Activated CD4-positive, alpha-beta T cell treated with anti-CD3 and anti-CD28 coated beads, Interleukin-2, amount 10 ng/mL, durations not matched to agents 24 days and 14 days (primary cell): ENCODE measurements around the gene TENM3. TPM values are rescaled to one million over a fixed set of nuclear protein-coding genes. Genes with fewer than 3 reads are reported as not detected.

ENCODE experiments used
- DNase-seq: peaks from one replicate; pipeline ENCODE4 v3.0.0; 2022
- H3K27ac Mint-ChIP-seq: one replicate; pipeline ENCODE4 v1.8.0; 2022; ENCODE audit warnings: mild to moderate bottlenecking, mixed read lengths
- H3K27me3 Mint-ChIP-seq: one replicate; pipeline ENCODE4 v1.8.0; 2022; ENCODE audit warnings: mixed read lengths
- H3K36me3 Mint-ChIP-seq: one replicate; pipeline ENCODE4 v1.8.0; 2022; ENCODE audit warnings: low read depth, mild to moderate bottlenecking, mixed read lengths
- H3K4me1 Mint-ChIP-seq: one replicate; pipeline ENCODE4 v1.8.0; 2021; ENCODE audit warnings: mixed read lengths
- H3K4me3 Mint-ChIP-seq: one replicate; pipeline ENCODE4 v1.8.0; 2022; ENCODE audit warnings: mild to moderate bottlenecking, moderate library complexity, mixed read lengths
- H3K9me3 Mint-ChIP-seq: one replicate; pipeline ENCODE4 v1.8.0; 2021; ENCODE audit warnings: mixed read lengths
- intact Hi-C: fragments of 100-400 bp; cut with micrococcal nuclease; formaldehyde crosslinking; loops from one replicate; pipeline ENCODE4 v1.15.1; 2023
- total RNA-seq: library from RNA; stranded (reverse); gene quantifications from 2 replicates; pipeline ENCODE4 v1.2.3, GENCODE V29; 2022

TENM3 gene
- total RNA-seq, 1 donor from 2014 or later: not detected

- Mint-ChIP-seq H3K27me3 (no peaks in the 10 kb centered on the region), H3K36me3 (no peaks in the 10 kb centered on the region), H3K27ac (no peak overlapping the region), H3K4me3 (no peak overlapping the region), H3K9me3 (peaks cover 4% of the 10 kb centered on the region), H3K4me1 (no peaks in the 10 kb centered on the region)
- no peak for DNase-seq
- intact Hi-C loops: no loop called here
Observed at GRCh38 chr4:182325848-182326255, 82.7 kb downstream of the TENM3 start.

DNA sequence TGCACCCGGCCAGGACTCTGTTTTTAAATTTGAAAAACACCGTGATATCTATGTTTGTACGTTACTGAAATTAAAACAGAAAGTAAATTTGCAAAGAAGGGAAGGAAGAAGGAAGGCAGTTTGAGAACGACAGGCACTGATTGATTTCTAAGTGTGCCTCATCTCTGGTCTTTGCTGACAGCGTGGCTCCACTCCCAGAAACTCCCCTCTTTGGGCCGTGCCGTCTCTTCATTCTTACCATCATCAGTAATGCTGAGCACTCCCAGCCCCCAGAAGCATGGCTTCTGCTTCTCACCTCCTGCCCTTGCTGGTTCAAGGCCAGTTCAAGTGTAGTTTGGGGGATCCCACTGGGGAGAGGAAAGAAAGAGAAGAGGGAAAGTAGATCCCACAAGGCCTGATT lies 85.3 kb downstream of the TENM3 start:
- Mint-ChIP-seq H3K27ac (no peak overlapping the region), H3K36me3 (no peaks in the 10 kb centered on the region), H3K27me3 (no peaks in the 10 kb centered on the region), H3K4me1 (no peaks in the 10 kb centered on the region), H3K9me3 (no peaks in the 10 kb centered on the region), H3K4me3 (no peak overlapping the region)
- intact Hi-C loops: no loop called here
- no peak for DNase-seq

- no peaks in the 10 kb centered on the region for H3K9me3 Mint-ChIP-seq
- DNase-seq: no peak
- intact Hi-C loops: no loop called here
- no peak overlapping the region for H3K4me3 Mint-ChIP-seq
- H3K4me1 Mint-ChIP-seq: no peaks in the 10 kb centered on the region
- H3K27ac Mint-ChIP-seq: no peak overlapping the region
- H3K36me3 Mint-ChIP-seq: no peaks in the 10 kb centered on the region
- H3K27me3 Mint-ChIP-seq: no peaks in the 10 kb centered on the region
Observed at GRCh38 chr4:182337366-182337765, 94.2 kb downstream of the TENM3 start.

- no peaks in the 10 kb centered on the region for H3K36me3 Mint-ChIP-seq
- H3K9me3 Mint-ChIP-seq: no peaks in the 10 kb centered on the region
- no peaks in the 10 kb centered on the region for H3K4me1 Mint-ChIP-seq
- DNase-seq: no peak
- no peaks in the 10 kb centered on the region for H3K27me3 Mint-ChIP-seq
- no peak overlapping the region for H3K4me3 Mint-ChIP-seq
- H3K27ac Mint-ChIP-seq: no peak overlapping the region
- intact Hi-C loops: no loop called here
Observed at GRCh38 chr4:182338063-182338462, 94.9 kb downstream of the TENM3 start.

DNA sequence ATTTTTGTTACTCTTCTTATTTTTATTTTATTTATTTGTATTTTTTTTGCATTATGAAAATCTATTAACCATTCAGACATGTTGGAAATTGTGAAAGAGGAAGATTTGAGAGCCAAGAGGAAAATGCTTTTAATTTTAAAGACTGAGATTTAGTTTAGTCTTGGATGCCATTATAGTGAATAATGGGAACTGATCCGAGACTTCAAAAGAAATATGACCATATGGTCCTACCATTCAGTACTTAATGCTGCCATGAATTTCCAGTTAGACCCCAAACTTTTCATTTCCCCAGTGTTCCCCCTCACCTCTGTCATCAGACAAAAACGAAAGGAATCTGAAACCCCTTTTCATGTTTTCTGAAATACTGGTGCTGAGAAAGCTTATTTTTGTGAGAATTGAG lies 95.5 kb downstream of the TENM3 start:
- H3K4me1 Mint-ChIP-seq: no peaks in the 10 kb centered on the region
- H3K4me3 Mint-ChIP-seq: no peak overlapping the region
- H3K27me3 Mint-ChIP-seq: no peaks in the 10 kb centered on the region
- DNase-seq: no peak
- H3K36me3 Mint-ChIP-seq: no peaks in the 10 kb centered on the region
- intact Hi-C loops: no loop called here
- no peak overlapping the region for H3K27ac Mint-ChIP-seq
- H3K9me3 Mint-ChIP-seq: no peaks in the 10 kb centered on the region

DNA sequence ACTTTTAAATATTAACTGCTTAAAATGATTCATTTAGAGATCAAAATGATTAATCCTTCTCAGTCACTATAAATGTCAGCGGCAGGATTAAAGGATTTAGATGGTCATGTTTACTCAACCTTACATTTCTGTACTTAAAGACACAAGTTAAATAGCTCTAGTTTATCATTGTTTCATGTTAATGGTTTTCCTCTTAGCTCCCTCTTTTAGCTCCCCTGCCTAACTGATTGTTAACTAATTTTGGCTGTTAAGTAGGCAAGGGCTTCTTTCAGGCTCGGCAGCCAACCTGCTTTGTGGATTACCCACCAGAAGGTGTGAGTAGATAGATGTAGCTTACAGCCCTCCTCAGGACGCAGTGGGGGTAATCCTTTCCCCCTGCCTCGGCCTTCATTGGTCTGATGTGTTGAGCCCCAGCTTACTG lies 96.0 kb downstream of the TENM3 start:
- no peaks in the 10 kb centered on the region for H3K36me3 Mint-ChIP-seq
- intact Hi-C loops: no loop called here
- H3K4me1 Mint-ChIP-seq: no peaks in the 10 kb centered on the region
- H3K4me3 Mint-ChIP-seq: no peak overlapping the region
- no peak overlapping the region for H3K27ac Mint-ChIP-seq
- no peaks in the 10 kb centered on the region for H3K9me3 Mint-ChIP-seq
- no peaks in the 10 kb centered on the region for H3K27me3 Mint-ChIP-seq
- DNase-seq: no peak

GRCh38 chr4:182343453-182343852 lies 100.3 kb downstream of the TENM3 start:
- DNase-seq: no peak
- H3K4me3 Mint-ChIP-seq: no peak overlapping the region
- intact Hi-C loops: no loop called here
- no peaks in the 10 kb centered on the region for H3K36me3 Mint-ChIP-seq
- H3K9me3 Mint-ChIP-seq: no peaks in the 10 kb centered on the region
- no peaks in the 10 kb centered on the region for H3K27me3 Mint-ChIP-seq
- H3K27ac Mint-ChIP-seq: no peak overlapping the region
- H3K4me1 Mint-ChIP-seq: no peaks in the 10 kb centered on the region

DNA sequence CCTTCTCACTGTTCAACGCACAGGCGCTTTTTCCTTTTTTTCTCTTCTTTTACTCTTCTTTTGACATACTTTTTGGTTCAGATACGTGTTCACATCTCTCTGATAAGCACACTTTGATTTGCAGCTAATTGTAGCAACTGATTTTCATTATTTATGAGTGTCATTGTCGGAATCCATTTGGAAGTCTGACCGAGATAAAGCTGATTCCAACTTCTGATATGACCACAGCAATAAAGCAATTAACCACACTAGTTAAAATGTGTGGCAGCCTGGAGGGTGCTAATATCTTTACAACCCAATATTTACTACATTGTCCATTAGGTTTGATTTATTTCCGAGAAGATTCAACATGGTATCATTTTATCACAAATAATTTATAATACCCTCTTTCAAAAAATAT lies 101.8 kb downstream of the TENM3 start:
- no peaks in the 10 kb centered on the region for H3K9me3 Mint-ChIP-seq

GRCh38 chr4:182346250-182346649 lies 103.0 kb downstream of the TENM3 start:
- Mint-ChIP-seq H3K9me3 (no peaks in the 10 kb centered on the region), H3K27me3 (no peaks in the 10 kb centered on the region), H3K36me3 (no peaks in the 10 kb centered on the region), H3K27ac (no peak overlapping the region), H3K4me3 (no peak overlapping the region), H3K4me1 (no peaks in the 10 kb centered on the region)
- intact Hi-C loops: no loop called here
- no peak for DNase-seq

More for the DNA sequence above, 101.8 kb downstream of the TENM3 start:
- no peak for DNase-seq
- intact Hi-C loops: no loop called here
- Mint-ChIP-seq H3K27me3 (no peaks in the 10 kb centered on the region), H3K4me1 (no peaks in the 10 kb centered on the region), H3K27ac (no peak overlapping the region), H3K4me3 (no peak overlapping the region), H3K36me3 (no peaks in the 10 kb centered on the region)

GRCh38 chr4:182346675-182347375 lies 103.6 kb downstream of the TENM3 start:
- intact Hi-C loops: no loop called here
- no peak for DNase-seq
- H3K27ac Mint-ChIP-seq: no peak overlapping the region
- H3K9me3 Mint-ChIP-seq: no peaks in the 10 kb centered on the region
- H3K36me3 Mint-ChIP-seq: no peaks in the 10 kb centered on the region
- no peaks in the 10 kb centered on the region for H3K27me3 Mint-ChIP-seq
- no peak overlapping the region for H3K4me3 Mint-ChIP-seq
- H3K4me1 Mint-ChIP-seq: no peaks in the 10 kb centered on the region

DNA sequence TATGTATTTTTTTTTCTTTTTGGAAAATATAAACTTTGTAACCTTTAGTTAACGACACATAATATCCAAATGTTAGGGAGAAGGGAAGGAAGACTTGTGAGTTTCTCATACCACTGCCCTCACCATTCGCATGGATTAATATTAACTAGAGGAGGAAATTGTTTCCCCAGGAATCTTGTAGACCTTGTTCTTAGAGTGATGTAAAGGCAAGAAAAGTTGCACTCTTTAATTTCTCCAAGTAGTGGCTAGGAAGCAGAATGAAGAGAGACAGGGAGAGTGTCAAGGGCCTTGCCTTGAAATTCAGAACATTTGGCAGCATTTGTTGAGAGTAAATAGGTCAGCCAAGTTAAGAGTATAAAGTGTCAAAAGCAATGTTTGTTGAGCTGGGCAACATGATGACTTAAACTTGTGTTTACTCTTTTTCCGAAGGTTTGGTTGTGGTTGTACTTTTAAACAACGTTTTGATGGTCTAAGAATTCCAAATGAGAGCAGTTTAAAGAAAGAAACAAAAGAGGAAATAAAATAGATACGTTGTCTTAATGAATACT lies 105.7 kb downstream of the TENM3 start:
- H3K9me3 Mint-ChIP-seq: no peaks in the 10 kb centered on the region
- H3K4me1 Mint-ChIP-seq: no peaks in the 10 kb centered on the region
- no peak for DNase-seq
- H3K27me3 Mint-ChIP-seq: no peaks in the 10 kb centered on the region
- no peaks in the 10 kb centered on the region for H3K36me3 Mint-ChIP-seq
- no peak overlapping the region for H3K27ac Mint-ChIP-seq
- intact Hi-C loops: no loop called here
- no peak overlapping the region for H3K4me3 Mint-ChIP-seq

GRCh38 chr4:182350041-182350440 lies 106.8 kb downstream of the TENM3 start:
- DNase-seq: no peak
- Mint-ChIP-seq H3K9me3 (no peaks in the 10 kb centered on the region), H3K36me3 (no peaks in the 10 kb centered on the region), H3K4me1 (no peaks in the 10 kb centered on the region), H3K27me3 (no peaks in the 10 kb centered on the region), H3K4me3 (no peak overlapping the region), H3K27ac (no peak overlapping the region)
- intact Hi-C loops: no loop called here

DNA sequence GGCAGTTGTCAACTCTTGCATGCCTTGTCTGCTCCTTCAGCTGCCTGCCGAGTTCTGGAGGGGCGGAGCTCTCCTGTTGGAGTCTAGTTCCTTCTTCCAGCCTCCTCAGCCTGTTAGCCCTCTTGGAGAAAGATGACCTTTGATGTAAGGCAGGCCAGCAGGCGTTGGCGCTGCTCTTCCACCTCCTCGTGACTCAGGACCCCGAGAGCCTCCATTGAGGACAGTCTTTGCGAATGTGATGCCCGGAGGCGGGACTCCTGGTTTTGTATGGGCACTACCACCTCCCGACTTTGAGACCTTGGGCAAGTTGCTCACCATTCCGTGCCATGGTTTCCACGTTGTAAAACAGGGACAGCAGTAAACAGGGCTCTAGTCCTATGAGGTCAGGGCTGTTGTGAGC lies 108.3 kb downstream of the TENM3 start:
- H3K27me3 Mint-ChIP-seq: no peaks in the 10 kb centered on the region
- peaks cover 5% of the 10 kb centered on the region for H3K9me3 Mint-ChIP-seq
- intact Hi-C loops: no loop called here
- no peak overlapping the region for H3K4me3 Mint-ChIP-seq
- no peak for DNase-seq
- H3K4me1 Mint-ChIP-seq: no peaks in the 10 kb centered on the region
- H3K36me3 Mint-ChIP-seq: no peaks in the 10 kb centered on the region
- H3K27ac Mint-ChIP-seq: no peak overlapping the region

- DNase-seq: no peak
- Mint-ChIP-seq H3K4me1 (no peaks in the 10 kb centered on the region), H3K27ac (no peak overlapping the region), H3K9me3 (peaks cover 5% of the 10 kb centered on the region), H3K36me3 (no peaks in the 10 kb centered on the region), H3K4me3 (no peak overlapping the region), H3K27me3 (no peaks in the 10 kb centered on the region)
- intact Hi-C loops: no loop called here
Observed at GRCh38 chr4:182354106-182354505, 110.9 kb downstream of the TENM3 start.

DNA sequence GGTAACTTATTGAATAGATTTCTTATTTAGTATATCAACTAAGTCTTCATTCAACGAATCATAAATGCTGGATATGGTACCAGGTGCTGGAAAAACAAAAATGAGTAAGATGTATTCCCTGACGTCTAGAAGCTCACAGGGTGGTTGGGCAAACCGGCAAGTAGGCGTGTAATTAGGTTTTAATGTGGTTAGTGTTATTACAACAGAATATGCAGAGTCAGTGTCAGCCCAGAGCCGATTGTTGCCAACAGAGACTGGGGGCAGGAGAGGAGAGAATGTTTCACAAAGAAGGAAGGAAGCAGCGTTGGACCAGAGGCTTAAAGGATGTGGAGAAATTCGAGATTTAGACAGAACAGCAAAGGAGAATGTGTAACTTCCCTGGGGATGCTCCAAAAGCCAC lies 111.7 kb downstream of the TENM3 start:
- no peaks in the 10 kb centered on the region for H3K36me3 Mint-ChIP-seq
- no peaks in the 10 kb centered on the region for H3K4me1 Mint-ChIP-seq
- H3K4me3 Mint-ChIP-seq: no peak overlapping the region
- intact Hi-C loops: no loop called here
- DNase-seq: no peak
- H3K27ac Mint-ChIP-seq: no peak overlapping the region
- H3K9me3 Mint-ChIP-seq: peaks cover 5% of the 10 kb centered on the region
- no peaks in the 10 kb centered on the region for H3K27me3 Mint-ChIP-seq
